Activated B cell treated with CpG ODN at 0.5 μM for 24 hours (primary cell): ENCODE measurements around the gene PYGB. TPM values are rescaled to one million over a fixed set of nuclear protein-coding genes. Genes with fewer than 3 reads are reported as not detected.

Experiments used
- ATAC-seq: fragments of 200-7000 bp; cut with Tn5 transposase; one replicate; pipeline ENCODE4 v1.10.0; 2021; ENCODE audit warnings: low read depth, mild to moderate bottlenecking, moderate library complexity
- CTCF ChIA-PET: fragments of 350-600 bp; sonication (Branson Sonifier 250); formaldehyde crosslinking; loops from one replicate; lab custom pipeline; 2021; ENCODE audit warnings: antibody characterized with exemption; lab: Charles Lee
- POLR2A ChIA-PET: fragments of 350-600 bp; sonication (Branson Sonifier 250); formaldehyde crosslinking; loops from one replicate; lab custom pipeline; 2021; ENCODE audit warnings: antibody characterized with exemption; lab: Charles Lee
- DNase-seq: peaks from one replicate; pipeline ENCODE4 v3.0.0; 2022
- H3K27ac Mint-ChIP-seq: one replicate; pipeline ENCODE4 v1.8.0; 2020; ENCODE audit warnings: mixed read lengths
- H3K27me3 Mint-ChIP-seq: one replicate; pipeline ENCODE4 v1.8.0; 2021; ENCODE audit warnings: mixed read lengths
- H3K36me3 Mint-ChIP-seq: one replicate; pipeline ENCODE4 v1.8.0; 2021; ENCODE audit warnings: low read depth, mixed read lengths
- H3K4me1 Mint-ChIP-seq: one replicate; pipeline ENCODE4 v1.8.0; 2021; ENCODE audit warnings: mixed read lengths
- H3K4me3 Mint-ChIP-seq: one replicate; pipeline ENCODE4 v1.8.0; 2020; ENCODE audit warnings: mild to moderate bottlenecking, mixed read lengths
- H3K9me3 Mint-ChIP-seq: one replicate; pipeline ENCODE4 v1.8.0; 2020; ENCODE audit warnings: mixed read lengths
- CTCF ChIP-seq: fragments of 200-600 bp; IDR thresholded peaks from one replicate; pipeline ENCODE4 v1.8.0; 2022; ENCODE audit warnings: antibody characterized with exemption, mild to moderate bottlenecking
- intact Hi-C: fragments of 100-400 bp; cut with micrococcal nuclease; formaldehyde crosslinking; loops from one replicate; pipeline ENCODE4 v1.15.1; 2024
- total RNA-seq: library from RNA; stranded (reverse); gene quantifications from 2 replicates; pipeline ENCODE4 v1.2.3, GENCODE V29; 2022

The PYGB gene
- total RNA-seq, 1 donor from 2014 or later = 23.5 TPM

- Mint-ChIP-seq H3K9me3 (no peaks in the 10 kb centered on the region), H3K4me3 (no peak overlapping the region), H3K36me3 (peaks cover 15% of the 10 kb centered on the region), H3K27ac (no peak overlapping the region), H3K4me1 (peaks cover 11% of the 10 kb centered on the region), H3K27me3 (no peaks in the 10 kb centered on the region)
- ChIA-PET POLR2A (no interaction called here), CTCF (no interaction called here)
- no peak for TF ChIP-seq CTCF
- DNase-seq (no peak), ATAC-seq (no peak)
- intact Hi-C loops = no loop called here
Measured at GRCh38 chr20:25225642-25226432, 22.0 kb upstream of the PYGB start.

- intact Hi-C loops = no loop called here
Measured at GRCh38 chr20:25226433-25227316, 21.2 kb upstream of the PYGB start.

GRCh38 chr20:25227317-25227831 is 20.5 kb upstream of the PYGB start:
- CTCF ChIA-PET = no interaction called here
- intact Hi-C loops = no loop called here
- ATAC-seq = no peak
- Mint-ChIP-seq H3K4me1 (peaks cover 11% of the 10 kb centered on the region), H3K27me3 (no peaks in the 10 kb centered on the region), H3K27ac (no peak overlapping the region), H3K9me3 (no peaks in the 10 kb centered on the region), H3K36me3 (peaks cover 9% of the 10 kb centered on the region), H3K4me3 (no peak overlapping the region)
- no peak for DNase-seq
- TF ChIP-seq CTCF = no peak
- POLR2A ChIA-PET = no interaction called here

More at GRCh38 chr20:25226433-25227316, 21.2 kb upstream of the PYGB start:
- ATAC-seq = no peak
- Mint-ChIP-seq H3K4me3 (no peak overlapping the region), H3K9me3 (no peaks in the 10 kb centered on the region), H3K27ac (no peak overlapping the region), H3K27me3 (no peaks in the 10 kb centered on the region), H3K4me1 (peaks cover 11% of the 10 kb centered on the region), H3K36me3 (peaks cover 12% of the 10 kb centered on the region)
- ChIA-PET POLR2A (no interaction called here), CTCF (no interaction called here)
- TF ChIP-seq CTCF = no peak
- DNase-seq = no peak

- peaks cover 10% of the 10 kb centered on the region for H3K27me3 Mint-ChIP-seq
- H3K36me3 Mint-ChIP-seq = peaks cover 9% of the 10 kb centered on the region
- no peak for DNase-seq
- peaks cover 11% of the 10 kb centered on the region for H3K4me1 Mint-ChIP-seq
- CTCF ChIA-PET = no interaction called here
- H3K9me3 Mint-ChIP-seq = no peaks in the 10 kb centered on the region
- no peak for ATAC-seq
- TF ChIP-seq CTCF = no peak
- H3K4me3 Mint-ChIP-seq = no peak overlapping the region
- POLR2A ChIA-PET = interaction anchor here (0.6 kb wide), 1 partner anchor 186 kb away, joined by 6 read pairs; no protein-coding TSS in a partner anchor
- no peak overlapping the region for H3K27ac Mint-ChIP-seq
- intact Hi-C loops = loop anchor here (2.0 kb wide), 1 partner anchor 17 kb away; no protein-coding TSS in a partner anchor
Measured at GRCh38 chr20:25229486-25230165, 18.3 kb upstream of the PYGB start.
